ENCODE measurements around the gene NPHP1. TPM values are rescaled to one million over a fixed set of nuclear protein-coding genes. Genes with fewer than 3 reads are reported as not detected.
"Not testable (repeated sequence)": the region's sequence is repeated elsewhere in the genome, so short reads cannot be mapped to it uniquely, and the experiment has no call there.

The NPHP1 gene
- total RNA-seq, 1 donor from 2014 or later, result 3.6 TPM

DNA sequence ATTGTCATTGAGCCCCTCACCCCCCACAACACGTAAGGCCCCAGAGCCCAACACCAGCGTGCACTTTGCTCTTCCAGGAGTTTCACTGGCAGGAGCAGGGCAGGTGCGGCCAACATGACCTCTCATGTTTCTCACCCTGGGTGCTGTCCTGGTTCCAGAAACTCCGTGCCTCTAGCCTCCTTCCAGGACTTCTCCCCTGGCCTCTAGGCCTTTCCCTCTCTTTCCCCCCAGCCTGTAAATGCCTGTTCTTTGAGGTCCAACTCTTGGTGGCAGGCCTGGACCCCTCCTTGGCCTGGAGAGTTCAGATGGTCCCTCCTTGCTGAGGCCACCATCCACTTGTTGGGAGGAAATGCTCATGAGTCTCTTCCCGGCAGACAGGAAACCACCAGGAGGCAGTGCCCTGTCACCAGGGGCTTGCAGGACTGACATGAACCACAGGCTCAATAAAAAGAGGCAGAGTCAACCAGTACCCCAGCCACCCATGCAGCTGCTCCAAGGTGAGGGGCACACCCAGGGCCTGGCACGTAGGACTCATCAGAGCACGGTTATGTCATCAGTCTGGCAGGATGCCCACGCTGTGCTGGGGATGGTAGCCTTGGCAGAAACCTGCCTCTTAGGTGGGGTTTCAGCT lies 90.7 kb downstream of the NPHP1 start:
- no peak for DNase-seq (ENCODE audit: extremely low spot score, unreplicated experiment)
- Mint-ChIP-seq H3K9me3 (ENCODE audit: unreplicated experiment) (peaks cover 15% of the 10 kb centered on the region), H3K4me3 (ENCODE audit: unreplicated experiment) (no peak overlapping the region), H3K36me3 (ENCODE audit: unreplicated experiment) (peaks cover 2% of the 10 kb centered on the region), H3K4me1 (ENCODE audit: unreplicated experiment) (peaks cover 12% of the 10 kb centered on the region), H3K27me3 (ENCODE audit: unreplicated experiment) (peaks cover 6% of the 10 kb centered on the region), H3K27ac (ENCODE audit: unreplicated experiment) (no peak overlapping the region)
- TF ChIP-seq, protein P1, sequence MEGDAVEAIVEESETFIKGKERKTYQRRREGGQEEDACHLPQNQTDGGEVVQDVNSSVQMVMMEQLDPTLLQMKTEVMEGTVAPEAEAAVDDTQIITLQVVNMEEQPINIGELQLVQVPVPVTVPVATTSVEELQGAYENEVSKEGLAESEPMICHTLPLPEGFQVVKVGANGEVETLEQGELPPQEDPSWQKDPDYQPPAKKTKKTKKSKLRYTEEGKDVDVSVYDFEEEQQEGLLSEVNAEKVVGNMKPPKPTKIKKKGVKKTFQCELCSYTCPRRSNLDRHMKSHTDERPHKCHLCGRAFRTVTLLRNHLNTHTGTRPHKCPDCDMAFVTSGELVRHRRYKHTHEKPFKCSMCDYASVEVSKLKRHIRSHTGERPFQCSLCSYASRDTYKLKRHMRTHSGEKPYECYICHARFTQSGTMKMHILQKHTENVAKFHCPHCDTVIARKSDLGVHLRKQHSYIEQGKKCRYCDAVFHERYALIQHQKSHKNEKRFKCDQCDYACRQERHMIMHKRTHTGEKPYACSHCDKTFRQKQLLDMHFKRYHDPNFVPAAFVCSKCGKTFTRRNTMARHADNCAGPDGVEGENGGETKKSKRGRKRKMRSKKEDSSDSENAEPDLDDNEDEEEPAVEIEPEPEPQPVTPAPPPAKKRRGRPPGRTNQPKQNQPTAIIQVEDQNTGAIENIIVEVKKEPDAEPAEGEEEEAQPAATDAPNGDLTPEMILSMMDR (IDR thresholded peaks at IDR 0.05), result no peak

DNA sequence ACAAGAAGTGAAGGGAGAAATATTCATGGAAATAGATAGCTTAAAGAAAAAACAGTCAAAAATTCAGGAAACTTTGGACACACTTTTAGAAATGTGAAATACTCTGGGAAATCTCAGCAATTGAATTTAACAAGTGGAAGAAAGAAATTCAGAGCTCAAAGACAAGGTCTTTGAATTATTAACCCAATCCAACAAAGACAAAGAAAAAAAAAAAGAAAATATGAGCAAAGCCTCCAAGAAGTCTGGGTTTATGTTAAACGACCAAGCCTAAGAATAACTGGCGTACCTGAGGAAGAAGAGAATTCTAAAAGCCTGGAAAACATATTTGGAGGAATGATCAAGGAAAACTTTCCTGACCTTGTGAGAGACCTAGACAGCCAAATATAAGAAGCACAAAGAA lies 96.5 kb downstream of the NPHP1 start:
- not testable (repeated sequence) for DNase-seq (ENCODE audit: extremely low spot score, unreplicated experiment); H3K27me3 Mint-ChIP-seq (ENCODE audit: unreplicated experiment); H3K36me3 Mint-ChIP-seq (ENCODE audit: unreplicated experiment); H3K27ac Mint-ChIP-seq (ENCODE audit: unreplicated experiment); H3K4me3 Mint-ChIP-seq (ENCODE audit: unreplicated experiment)
- Mint-ChIP-seq H3K9me3 (ENCODE audit: unreplicated experiment) (peaks cover 15% of the 10 kb centered on the region), H3K4me1 (ENCODE audit: unreplicated experiment) (peaks cover 27% of the 10 kb centered on the region)

DNA sequence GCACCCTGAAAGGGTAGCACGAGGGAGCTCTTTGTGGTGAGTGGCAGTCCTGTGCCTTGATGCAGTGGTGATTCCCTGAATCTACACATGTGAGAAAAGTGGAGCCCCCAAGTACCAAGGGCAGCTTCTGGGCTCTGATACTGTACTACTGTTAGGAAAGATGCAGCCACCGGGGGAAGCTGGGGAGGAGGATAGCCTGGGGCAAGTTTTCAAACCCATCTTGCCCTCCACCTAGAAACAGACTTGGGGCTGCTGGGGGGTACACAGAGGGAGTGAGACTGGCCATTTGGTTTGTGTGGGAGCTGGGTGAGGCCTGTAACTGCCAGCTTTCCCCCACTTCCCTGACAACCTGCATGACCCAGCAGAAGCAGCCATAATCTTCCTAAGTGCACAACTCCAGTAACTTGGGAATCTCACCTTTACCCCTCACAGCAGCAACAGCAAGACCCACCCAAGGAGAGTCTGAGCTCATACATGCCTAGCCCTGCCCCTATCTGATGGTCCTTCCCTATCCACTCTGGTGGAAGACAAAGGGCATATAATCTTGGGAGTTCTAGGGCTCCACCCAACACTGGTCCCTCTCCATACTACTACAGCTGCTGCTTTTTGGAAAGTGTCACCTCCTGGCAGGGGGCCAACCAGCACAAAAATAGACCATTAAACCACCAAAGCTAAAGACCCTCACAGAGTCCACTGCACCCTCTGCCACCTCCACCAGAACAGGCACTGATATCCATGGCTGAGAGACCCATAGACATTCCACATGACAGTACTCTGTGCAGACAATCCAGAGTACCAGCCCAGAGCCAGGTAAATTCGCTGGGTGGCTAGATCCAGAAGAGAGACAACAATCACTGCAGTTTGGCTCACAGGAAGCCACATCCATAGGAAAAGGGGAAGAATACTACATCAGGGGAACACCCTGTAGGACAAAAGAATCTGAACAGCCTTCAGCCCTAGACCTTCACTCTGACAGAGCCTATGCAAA lies 97.4 kb downstream of the NPHP1 start:
- H3K27me3 Mint-ChIP-seq (ENCODE audit: unreplicated experiment), result peaks cover 5% of the 10 kb centered on the region
- no peak overlapping the region for H3K4me3 Mint-ChIP-seq (ENCODE audit: unreplicated experiment)
- peaks cover 15% of the 10 kb centered on the region for H3K9me3 Mint-ChIP-seq (ENCODE audit: unreplicated experiment)
- H3K4me1 Mint-ChIP-seq (ENCODE audit: unreplicated experiment), result peaks cover 34% of the 10 kb centered on the region
- TF ChIP-seq, protein P1 (IDR thresholded peaks at IDR 0.05), result no peak
- no peak for DNase-seq (ENCODE audit: extremely low spot score, unreplicated experiment)
- H3K27ac Mint-ChIP-seq (ENCODE audit: unreplicated experiment), result no peak overlapping the region
- H3K36me3 Mint-ChIP-seq (ENCODE audit: unreplicated experiment), result peaks cover 2% of the 10 kb centered on the region

DNA sequence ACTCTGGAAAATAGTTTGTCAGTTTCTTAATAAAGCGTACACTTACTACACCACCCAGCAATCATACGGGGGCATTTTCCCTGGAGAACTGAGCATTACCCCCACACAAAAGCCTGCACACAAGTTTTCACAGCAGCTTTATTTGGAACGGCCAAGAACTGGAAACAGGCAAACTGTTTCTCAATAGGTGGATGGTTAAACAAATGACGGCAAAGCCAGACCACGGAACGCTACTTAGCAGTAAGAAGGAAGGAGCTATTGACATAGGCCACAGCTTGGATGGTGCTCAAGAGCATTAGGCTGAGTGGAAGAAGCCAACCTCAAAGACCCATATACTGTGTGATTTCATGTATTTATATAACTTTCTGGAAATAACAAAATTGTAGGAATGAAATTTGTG lies 98.2 kb downstream of the NPHP1 start:
- H3K27me3 Mint-ChIP-seq (ENCODE audit: unreplicated experiment), result peaks cover 5% of the 10 kb centered on the region
- H3K27ac Mint-ChIP-seq (ENCODE audit: unreplicated experiment), result no peak overlapping the region
- no peak for DNase-seq (ENCODE audit: extremely low spot score, unreplicated experiment)
- H3K36me3 Mint-ChIP-seq (ENCODE audit: unreplicated experiment), result peaks cover 2% of the 10 kb centered on the region
- TF ChIP-seq, protein P1 (IDR thresholded peaks at IDR 0.05), result no peak
- peaks cover 41% of the 10 kb centered on the region for H3K4me1 Mint-ChIP-seq (ENCODE audit: unreplicated experiment)
- no peak overlapping the region for H3K4me3 Mint-ChIP-seq (ENCODE audit: unreplicated experiment)
- H3K9me3 Mint-ChIP-seq (ENCODE audit: unreplicated experiment), result peaks cover 15% of the 10 kb centered on the region

DNA sequence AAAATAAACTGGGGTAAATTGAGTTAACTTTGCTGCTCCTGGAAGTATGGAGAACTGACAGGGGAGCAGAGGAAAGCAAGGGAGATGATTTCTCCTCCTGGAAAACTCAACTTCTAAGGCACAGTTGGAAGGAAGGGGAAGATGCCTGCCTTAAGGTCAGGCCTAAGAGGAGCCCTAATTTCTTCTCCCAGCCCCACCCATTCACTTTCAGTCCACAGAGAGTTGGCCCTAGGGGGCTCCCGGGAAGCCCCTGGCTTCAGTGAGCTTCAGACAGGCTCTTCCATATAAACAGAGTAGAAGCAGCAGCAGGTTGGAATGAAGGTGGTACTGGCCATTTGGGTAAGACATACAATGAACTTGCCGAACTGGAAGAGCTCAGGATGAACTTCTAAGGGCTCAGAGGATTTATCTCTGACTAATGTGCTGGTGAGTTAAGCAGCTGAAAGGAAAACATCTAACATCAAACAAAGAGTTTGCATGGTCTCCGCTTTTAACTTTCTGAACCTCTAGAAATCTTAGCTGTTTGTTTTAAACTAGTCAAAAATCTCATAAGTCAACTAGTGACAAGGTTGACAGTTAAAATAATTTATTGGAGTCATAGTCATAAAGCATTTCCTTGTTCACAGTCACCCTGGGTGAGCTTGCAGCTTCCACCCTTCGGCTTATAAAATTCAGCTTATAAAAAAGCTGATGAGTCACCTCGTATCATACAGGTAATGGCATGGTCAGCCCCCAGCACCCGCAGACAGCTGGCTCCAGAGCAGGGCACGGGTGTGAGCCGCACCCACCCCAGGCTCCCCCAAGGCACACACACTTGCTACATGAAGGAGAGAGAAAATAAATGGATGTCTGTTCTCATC lies 99.0 kb downstream of the NPHP1 start:
- DNase-seq (ENCODE audit: extremely low spot score, unreplicated experiment), result no peak
- Mint-ChIP-seq H3K4me1 (ENCODE audit: unreplicated experiment) (peaks cover 49% of the 10 kb centered on the region), H3K27ac (ENCODE audit: unreplicated experiment) (peak overlapping the region; percentile 43), H3K4me3 (ENCODE audit: unreplicated experiment) (no peak overlapping the region), H3K27me3 (ENCODE audit: unreplicated experiment) (peaks cover 5% of the 10 kb centered on the region), H3K36me3 (ENCODE audit: unreplicated experiment) (peaks cover 2% of the 10 kb centered on the region), H3K9me3 (ENCODE audit: unreplicated experiment) (peaks cover 11% of the 10 kb centered on the region)
- TF ChIP-seq, protein P1 (IDR thresholded peaks at IDR 0.05), result no peak

All from osteocyte (in vitro differentiated cells).